Measurements from ENCODE around the gene WDR11.
"Not testable (repeated sequence)": the region's sequence is repeated elsewhere in the genome, so short reads cannot be mapped to it uniquely, and the experiment has no call there.

Gene WDR11

GRCh38 chr10:120838941-120839340 lies 12.2 kb upstream of the WDR11 start:
- DNase-seq (ENCODE audit: insufficient read length, low spot score) = no peak
- no peak for FAIRE-seq

GRCh38 chr10:120841522-120842189 lies 9.5 kb upstream of the WDR11 start:
- FAIRE-seq (no peak), DNase-seq (ENCODE audit: insufficient read length, low spot score) (no peak)

GRCh38 chr10:120854388-120854787 lies 3.2 kb downstream of the WDR11 start:
- DNase-seq (ENCODE audit: insufficient read length, low spot score) = no peak
- FAIRE-seq = no peak

GRCh38 chr10:120861178-120861855 lies 10.2 kb downstream of the WDR11 start:
- no peak for DNase-seq (ENCODE audit: insufficient read length, low spot score)
- FAIRE-seq = no peak

- no peak for FAIRE-seq
Measured at GRCh38 chr10:120873741-120874140, 22.6 kb downstream of the WDR11 start.

GRCh38 chr10:120883071-120883470 lies 31.9 kb downstream of the WDR11 start:
- DNase-seq (ENCODE audit: insufficient read length, low spot score) (no peak), FAIRE-seq (no peak)

More at GRCh38 chr10:120873741-120874140, 22.6 kb downstream of the WDR11 start:
- no peak for DNase-seq (ENCODE audit: insufficient read length, low spot score)

- DNase-seq (ENCODE audit: insufficient read length, low spot score) (no peak), FAIRE-seq (no peak)
Measured at GRCh38 chr10:120887482-120887881, 36.3 kb downstream of the WDR11 start.

GRCh38 chr10:120891365-120891764 lies 40.2 kb downstream of the WDR11 start:
- no peak for DNase-seq (ENCODE audit: insufficient read length, low spot score)

GRCh38 chr10:120894556-120894955 lies 43.4 kb downstream of the WDR11 start:
- FAIRE-seq (no peak), DNase-seq (ENCODE audit: insufficient read length, low spot score) (no peak)

More at GRCh38 chr10:120891365-120891764, 40.2 kb downstream of the WDR11 start:
- FAIRE-seq = no peak

GRCh38 chr10:120897343-120897742 lies 46.2 kb downstream of the WDR11 start:
- FAIRE-seq (no peak), DNase-seq (ENCODE audit: insufficient read length, low spot score) (no peak)

GRCh38 chr10:120905268-120905667 lies 54.1 kb downstream of the WDR11 start:
- FAIRE-seq (no peak), DNase-seq (ENCODE audit: insufficient read length, low spot score) (no peak)

GRCh38 chr10:120917521-120918250 lies 66.5 kb downstream of the WDR11 start:
- FAIRE-seq = no peak
- DNase-seq (ENCODE audit: insufficient read length, low spot score) = no peak

GRCh38 chr10:120923886-120924285 lies 72.7 kb downstream of the WDR11 start:
- not testable (repeated sequence) for DNase-seq (ENCODE audit: insufficient read length, low spot score); FAIRE-seq

GRCh38 chr10:120926611-120927010 lies 75.4 kb downstream of the WDR11 start:
- DNase-seq (ENCODE audit: insufficient read length, low spot score) = no peak
- no peak for FAIRE-seq

- FAIRE-seq = no peak
- no peak for DNase-seq (ENCODE audit: insufficient read length, low spot score)
Measured at GRCh38 chr10:120927352-120927751, 76.2 kb downstream of the WDR11 start.

GRCh38 chr10:120929166-120929565 lies 78.0 kb downstream of the WDR11 start:
- DNase-seq (ENCODE audit: insufficient read length, low spot score) (no peak), FAIRE-seq (no peak)

GRCh38 chr10:120931423-120931822 lies 80.3 kb downstream of the WDR11 start:
- FAIRE-seq (no peak), DNase-seq (ENCODE audit: insufficient read length, low spot score) (no peak)

GRCh38 chr10:120931999-120932398 lies 80.8 kb downstream of the WDR11 start:
- no peak for FAIRE-seq

GRCh38 chr10:120938822-120939221 lies 87.7 kb downstream of the WDR11 start:
- DNase-seq (ENCODE audit: insufficient read length, low spot score) (no peak), FAIRE-seq (no peak)

More at GRCh38 chr10:120931999-120932398, 80.8 kb downstream of the WDR11 start:
- DNase-seq (ENCODE audit: insufficient read length, low spot score) = no peak

GRCh38 chr10:120940299-120940900 lies 89.2 kb downstream of the WDR11 start:
- FAIRE-seq (no peak), DNase-seq (ENCODE audit: insufficient read length, low spot score) (no peak)

GRCh38 chr10:120941501-120941900 lies 90.3 kb downstream of the WDR11 start:
- no peak for FAIRE-seq
- no peak for DNase-seq (ENCODE audit: insufficient read length, low spot score)

All from GM19239 (cell line).